CD1c-positive myeloid dendritic cell (primary cell): ENCODE measurements around the gene AKAP13.
A peak's percentile ranks its signal among the peaks of the same experiment; 100 is the strongest.

Experiments used
- DNase-seq: peaks from one replicate; pipeline ENCODE4 v3.0.0-alpha.2; 2016; ENCODE audit errors: extremely low spot score

The AKAP13 gene

GRCh38 chr15:85535533-85536330 is 155.3 kb downstream of the AKAP13 start:
- peak; percentile 72 for DNase-seq

DNA sequence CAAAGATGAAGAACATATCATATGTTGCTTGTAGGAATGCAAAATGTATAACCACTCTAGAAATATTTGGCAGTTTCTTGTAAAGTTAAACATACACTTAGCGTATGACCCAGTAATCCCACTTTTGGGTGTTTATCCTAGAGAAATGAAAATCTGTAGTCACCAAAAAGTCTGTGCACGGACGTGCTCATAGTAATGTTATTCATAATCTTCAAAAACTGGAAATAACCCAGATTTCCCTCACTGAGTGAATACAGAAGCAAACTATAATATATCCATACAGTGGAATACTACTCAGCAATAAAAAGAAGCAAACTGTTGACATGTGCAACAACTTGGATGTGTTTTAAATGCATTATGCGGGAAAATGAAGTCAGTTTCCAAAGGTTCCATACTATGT is 155.9 kb downstream of the AKAP13 start:
- DNase-seq, result no peak

- DNase-seq, result no peak
Measured at GRCh38 chr15:85539491-85539890, 159.1 kb downstream of the AKAP13 start.

DNA sequence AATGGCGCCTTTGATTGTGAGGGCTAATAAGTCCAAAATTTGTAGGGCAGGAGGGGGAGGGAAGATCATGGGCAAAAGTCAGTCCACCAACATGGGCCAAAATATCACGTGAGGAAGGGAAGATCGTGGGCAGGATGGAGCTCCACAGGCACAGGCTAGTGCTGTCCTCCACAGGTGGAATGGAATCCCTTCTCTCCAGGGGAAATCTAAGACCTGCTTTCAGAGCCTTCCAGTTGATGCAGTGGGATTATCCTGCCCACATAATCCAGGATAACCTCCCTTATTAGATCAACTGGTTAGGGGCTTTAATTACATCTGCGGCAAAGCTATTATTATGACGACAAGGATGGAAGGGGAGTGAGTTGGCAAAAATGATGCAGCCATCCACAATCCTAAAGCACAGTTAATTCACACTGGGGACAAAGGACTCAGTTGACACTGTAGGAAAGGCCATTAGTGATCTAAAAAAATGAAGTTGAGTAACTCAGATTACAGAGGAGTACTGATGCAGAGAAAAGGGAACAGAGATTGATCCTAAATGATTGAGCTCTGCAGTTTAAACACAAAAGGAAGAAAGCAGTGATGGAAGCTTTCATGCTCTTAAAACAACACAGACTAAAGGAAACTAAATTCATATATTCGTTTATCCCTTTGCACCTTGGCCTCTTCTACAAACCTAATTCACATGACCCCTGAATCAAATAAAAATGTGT is 159.8 kb downstream of the AKAP13 start:
- peak; percentile 64 for DNase-seq

DNA sequence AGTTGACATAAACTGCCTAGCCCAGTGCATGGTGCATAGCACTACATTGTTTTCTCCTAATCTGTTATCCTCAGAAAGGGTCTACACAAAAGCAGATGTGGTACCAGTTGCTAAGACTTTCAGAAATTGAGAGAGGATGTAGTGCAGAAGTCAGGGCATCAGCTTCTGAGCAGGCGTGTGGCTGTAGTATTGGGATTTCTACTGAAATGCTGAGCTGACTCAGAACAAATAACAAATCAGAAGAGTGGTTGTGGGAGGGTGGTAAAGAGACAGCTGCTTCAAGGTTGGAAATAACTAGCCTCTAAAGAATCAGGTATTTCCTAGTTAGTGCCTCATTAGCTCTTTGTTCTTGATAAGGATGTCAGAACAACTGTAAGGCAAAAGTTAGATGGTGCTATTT is 161.3 kb downstream of the AKAP13 start:
- peak; percentile 58 for DNase-seq

DNA sequence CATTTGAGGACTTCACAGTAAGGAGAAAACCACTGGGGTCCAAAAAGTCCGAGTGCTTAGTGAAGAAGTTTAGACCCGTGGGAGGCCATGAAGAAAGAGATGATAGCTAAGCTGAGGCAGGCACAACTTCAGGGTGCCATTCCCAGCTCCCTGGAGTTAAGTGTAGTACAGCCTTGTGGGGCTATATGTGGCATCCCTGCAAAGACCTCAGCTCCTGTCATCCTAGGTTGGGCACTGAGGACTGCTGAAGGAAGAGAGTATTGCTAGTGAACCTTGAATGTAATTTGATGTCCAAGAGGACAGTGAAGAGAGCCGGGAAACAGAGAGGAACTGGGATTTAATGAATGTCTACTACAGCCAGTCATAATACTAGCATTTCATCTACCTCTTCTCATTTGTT is 162.1 kb downstream of the AKAP13 start:
- no peak for DNase-seq

GRCh38 chr15:85542895-85543331 is 162.5 kb downstream of the AKAP13 start:
- peak; percentile 59 for DNase-seq

DNA sequence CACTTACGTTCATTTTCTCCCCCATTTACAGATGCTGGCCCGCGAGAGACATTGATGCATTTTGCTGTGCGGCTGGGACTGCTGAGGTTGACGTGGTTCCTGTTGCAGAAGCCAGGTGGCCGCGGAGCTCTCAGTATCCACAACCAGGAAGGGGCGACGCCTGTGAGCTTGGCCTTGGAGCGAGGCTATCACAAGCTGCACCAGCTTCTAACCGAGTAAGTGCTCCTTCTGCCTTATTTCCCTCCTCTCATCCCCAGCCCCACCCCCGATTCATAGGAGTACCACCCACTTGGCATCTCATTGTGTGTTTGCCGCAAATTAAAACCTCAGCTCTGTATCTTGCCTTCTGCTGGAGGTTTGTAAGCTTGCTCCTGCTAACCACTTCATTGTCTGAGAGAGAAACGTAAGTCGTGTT is 163.3 kb downstream of the AKAP13 start:
- peak; percentile 55 for DNase-seq

DNA sequence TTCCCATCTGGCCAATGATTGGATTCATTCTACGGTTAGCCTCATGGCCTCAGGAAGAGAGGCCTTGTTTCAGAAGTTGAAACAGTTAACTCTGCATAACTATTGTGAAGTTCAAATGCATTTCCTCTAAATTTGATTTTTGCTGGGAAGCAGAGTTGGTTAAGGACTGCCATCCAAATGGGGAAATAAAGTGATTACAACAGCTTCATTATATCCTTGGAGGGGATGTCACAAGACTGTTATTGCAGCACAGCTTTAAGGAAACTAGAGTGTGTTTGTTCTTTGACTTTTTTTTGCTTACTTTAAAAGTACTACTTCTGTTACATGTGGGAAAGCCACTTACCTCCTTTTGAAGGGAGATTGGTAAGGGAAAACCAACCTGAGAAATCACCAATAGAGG is 164.8 kb downstream of the AKAP13 start:
- DNase-seq, result peak; percentile 91

GRCh38 chr15:85545752-85546151 is 165.3 kb downstream of the AKAP13 start:
- DNase-seq, result peak; percentile 87

DNA sequence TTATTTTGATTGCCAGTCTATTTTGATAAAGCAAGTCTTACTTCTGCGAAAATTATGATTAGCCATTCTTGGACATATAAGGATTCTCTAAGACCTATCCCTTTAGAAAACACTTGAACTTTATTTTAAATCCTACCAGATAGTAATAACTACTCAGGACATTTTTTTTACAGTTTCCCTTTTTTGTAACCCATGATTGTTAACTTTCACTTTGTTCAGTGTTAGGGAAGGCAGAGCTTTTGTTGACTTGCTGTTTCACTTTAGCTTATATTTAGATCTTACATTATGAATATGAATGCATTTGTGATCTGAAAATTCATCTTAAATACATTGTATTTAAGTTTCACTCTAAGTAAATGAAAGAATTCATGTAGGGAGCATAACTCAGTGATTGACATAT is 167.0 kb downstream of the AKAP13 start:
- DNase-seq, result peak; percentile 63

GRCh38 chr15:85550283-85550682 is 169.9 kb downstream of the AKAP13 start:
- no peak for DNase-seq

DNA sequence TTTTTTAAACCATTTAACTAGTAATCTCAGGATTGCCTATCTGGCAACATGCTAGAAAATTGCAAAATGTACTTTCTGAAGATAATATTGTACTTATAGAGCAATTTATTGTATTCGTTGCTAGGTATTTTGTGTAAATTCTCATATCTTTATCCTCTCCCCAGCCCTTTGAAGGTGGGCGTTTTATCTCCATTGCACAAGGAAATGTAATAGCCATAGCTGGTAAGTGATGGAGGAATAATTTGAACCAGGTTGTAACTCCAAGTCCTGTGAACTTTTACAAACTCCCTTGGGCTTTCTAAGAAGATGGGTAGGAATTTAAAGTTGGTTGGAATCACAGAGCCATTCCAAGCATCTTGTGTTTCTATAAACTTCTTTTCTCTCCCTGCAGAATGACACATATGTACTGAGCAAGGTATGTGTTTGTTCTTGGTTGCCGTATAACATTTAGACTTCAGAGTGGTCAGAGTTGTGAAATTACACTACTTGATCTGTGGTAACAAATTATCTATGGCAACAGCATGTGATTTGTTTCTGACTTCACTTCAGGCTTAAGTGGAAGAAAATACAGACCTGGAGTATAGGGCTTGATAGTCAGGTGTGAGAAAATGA is 170.9 kb downstream of the AKAP13 start:
- no peak for DNase-seq

GRCh38 chr15:85554852-85555521 is 174.6 kb downstream of the AKAP13 start:
- peak; percentile 75 for DNase-seq

DNA sequence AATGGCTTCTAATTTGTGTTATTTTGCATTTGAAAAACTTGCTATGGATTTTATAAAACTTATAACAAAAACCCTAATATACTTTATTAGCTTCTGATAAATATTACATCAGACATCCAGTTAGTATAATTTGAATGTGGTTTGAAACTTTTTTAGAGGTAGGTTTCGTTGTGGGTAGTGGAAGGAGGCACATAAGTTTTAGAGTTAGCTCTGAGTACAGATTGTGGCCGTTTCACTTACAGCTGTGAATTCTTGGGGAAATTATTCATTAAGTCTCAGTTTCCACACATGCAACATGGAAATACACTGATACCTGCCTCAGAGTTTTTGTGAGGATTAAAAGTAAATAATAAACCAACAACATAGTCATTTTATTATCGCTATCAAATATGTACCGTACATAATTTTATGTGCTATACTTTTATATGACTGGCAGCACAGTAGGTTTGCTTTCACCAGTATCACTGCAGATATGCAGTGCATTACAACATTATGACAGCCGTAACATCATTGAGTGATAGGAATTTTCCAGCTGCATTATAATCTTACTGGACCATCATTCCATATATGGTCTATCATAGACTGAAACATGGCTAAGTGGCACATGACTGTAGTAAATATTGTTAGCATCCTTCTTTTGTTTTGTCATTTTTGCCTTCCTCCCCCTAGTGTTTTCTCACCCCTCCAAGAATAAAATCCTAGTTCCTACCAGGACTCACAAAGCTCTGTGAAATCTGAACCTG is 175.6 kb downstream of the AKAP13 start:
- DNase-seq, result no peak

- no peak for DNase-seq
Measured at GRCh38 chr15:85556618-85556895, 176.2 kb downstream of the AKAP13 start.

- no peak for DNase-seq
Measured at GRCh38 chr15:85557385-85557784, 177.0 kb downstream of the AKAP13 start.

DNA sequence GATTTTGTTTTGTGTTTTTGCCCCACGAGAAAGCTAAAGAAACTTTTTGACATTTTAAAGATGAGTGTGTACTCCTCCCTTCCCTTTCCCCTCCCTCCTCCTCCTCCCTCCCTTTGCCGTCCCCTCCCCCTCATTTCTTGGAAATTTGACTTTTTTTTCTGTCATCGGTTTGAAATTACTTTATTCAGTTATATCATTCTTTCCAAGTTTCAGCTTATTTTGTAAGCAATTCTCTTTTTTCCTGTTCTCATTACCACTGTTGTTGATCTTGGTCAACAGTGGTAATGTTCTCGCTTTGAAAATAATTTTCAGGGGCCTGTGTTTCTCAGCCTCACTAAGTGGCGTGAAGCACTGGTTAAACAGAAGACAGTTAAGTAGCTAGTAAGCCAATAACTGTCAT is 178.4 kb downstream of the AKAP13 start:
- no peak for DNase-seq

DNA sequence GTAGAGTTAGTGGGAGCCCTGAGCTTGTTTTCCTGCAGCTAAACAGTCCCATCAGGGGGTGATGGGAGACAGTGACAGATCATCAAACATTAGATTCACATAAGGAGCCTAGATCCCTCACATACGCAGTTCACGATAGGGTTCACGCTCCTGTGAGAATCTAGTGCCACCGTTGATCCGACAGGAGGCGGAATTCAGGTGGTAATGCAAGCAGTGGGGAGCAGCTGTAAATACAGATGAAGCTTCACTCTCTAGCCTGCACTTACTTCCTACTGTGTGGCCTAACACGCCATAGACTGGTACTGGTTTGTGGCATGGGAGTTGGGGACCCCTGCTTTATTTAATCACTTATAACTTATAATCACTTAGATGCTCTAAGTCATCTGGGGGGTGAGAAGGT is 179.1 kb downstream of the AKAP13 start:
- no peak for DNase-seq

DNA sequence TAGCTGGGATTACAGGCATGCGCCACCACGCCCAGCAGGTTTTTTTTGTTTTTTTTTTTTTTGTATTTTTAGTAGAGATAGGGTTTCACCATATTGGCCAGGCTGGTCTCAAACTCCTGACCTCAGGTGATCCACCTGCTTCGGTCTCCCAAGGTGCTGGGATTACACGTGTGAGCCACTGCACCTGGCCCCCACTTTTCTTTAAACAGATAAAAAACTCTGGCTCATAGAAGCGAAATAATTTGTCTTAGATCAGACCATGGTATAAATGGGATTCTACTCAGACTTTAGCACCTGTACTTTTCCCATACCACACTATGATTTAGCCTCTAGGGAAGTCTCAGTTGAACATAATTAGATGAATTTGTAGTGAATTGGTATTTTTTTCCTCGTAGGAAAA is 182.4 kb downstream of the AKAP13 start:
- no peak for DNase-seq

DNA sequence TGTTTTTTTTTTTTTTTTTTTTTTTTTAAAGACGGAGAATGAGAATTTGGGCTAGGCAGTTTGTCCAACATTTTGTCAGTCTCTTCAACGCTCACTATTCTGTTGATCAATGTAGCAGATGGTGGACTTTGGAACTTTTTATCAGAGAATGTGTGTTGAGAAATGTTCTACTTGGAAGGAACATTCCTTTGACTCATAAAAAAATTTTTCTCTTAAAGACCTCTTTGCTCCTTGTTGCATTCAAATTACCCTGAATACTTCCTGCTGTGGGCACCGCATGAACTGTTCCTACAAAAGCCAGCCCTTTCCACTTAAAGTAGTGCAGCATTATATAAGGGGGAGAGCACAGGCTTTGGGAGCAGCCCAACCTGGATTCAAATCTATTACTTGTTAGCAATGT is 182.9 kb downstream of the AKAP13 start:
- no peak for DNase-seq

GRCh38 chr15:85563731-85564130 is 183.3 kb downstream of the AKAP13 start:
- DNase-seq, result no peak
